Hematopoietic multipotent progenitor cell treated with erythropoietin and hydrocortisone succinate and interleukin-3 and kit ligand, for 17 days (in vitro differentiated cells): ENCODE measurements around the gene SPTY2D1.

Experiments used
- DNase-seq: peaks from one replicate; pipeline ENCODE4 v3.0.0-alpha.2; 2015; ENCODE audit warnings: low spot score

The SPTY2D1 gene

DNA sequence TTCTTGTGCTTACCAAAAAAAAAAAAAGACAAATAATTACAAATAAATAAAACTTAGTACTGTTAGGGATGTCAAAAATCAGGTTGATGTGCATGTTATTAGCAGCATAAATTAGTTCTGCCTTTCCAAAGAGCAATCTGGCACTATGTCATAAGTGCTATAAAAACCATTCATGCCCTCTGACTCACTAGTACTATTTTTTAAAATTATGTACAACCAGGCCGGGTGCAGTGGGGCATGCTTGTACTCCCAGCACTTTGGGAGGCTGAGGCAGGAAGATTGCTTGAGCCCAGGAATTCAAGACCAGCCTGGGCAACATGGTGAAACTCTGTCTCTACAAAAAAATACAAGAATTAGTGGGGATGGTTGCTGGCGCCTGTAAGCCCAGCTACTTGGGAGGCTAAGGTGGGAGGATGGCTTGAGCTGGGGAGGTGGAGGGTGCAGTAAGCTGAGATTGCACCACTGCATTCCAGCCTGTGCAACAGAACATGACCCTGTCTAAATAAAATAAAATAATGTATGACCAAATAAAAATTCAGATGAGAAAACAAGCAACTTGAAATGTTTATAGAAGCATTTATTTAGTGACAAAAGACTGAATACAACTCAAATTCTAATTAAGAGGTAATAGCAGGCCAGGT, 70.9 kb downstream of the SPTY2D1 start:
- DNase-seq = no peak
